OCI-LY7 (cell line): ENCODE data around the gene MREG.

ENCODE experiments used
- EZH2phosphoT487 ChIP-seq: fragments of 200-600 bp; sonication (generic); IDR thresholded peaks from 2 replicates; pipeline ENCODE4 v1.6.1; 2018; ENCODE audit warnings: low read depth, borderline replicate concordance, mild to moderate bottlenecking, mixed run types, antibody characterized with exemption, low read length, moderate library complexity, mixed read lengths
- TF ChIP-seq, protein P1 (sequence below): fragments of 200-600 bp; sonication (generic); conservative IDR thresholded peaks from 2 replicates; pipeline ENCODE4 v1.5.1; 2014; ENCODE audit warnings: mild to moderate bottlenecking, antibody characterized with exemption, low read length, moderate library complexity, mixed read lengths

DNA sequence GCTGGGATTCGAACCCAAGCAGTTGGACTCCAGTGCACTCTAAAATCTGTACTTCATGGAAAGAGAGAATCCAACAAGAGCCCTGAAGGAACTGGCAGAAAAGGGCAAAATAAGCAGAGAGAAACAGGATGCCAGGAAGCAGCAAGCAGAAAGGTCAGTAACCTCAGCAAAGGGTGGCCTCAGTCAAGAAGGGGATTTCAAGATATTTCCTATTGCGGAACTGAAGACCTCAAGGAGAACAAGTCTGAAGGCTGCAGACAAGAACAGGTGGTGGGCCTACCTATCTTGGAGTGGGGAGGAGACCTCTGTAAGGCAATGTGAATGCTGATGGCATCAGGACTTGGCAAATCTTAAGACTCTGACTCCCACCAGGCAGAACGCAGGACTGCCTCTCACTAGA lies 20.1 kb upstream of the MREG start:
- TF ChIP-seq, protein P1, sequence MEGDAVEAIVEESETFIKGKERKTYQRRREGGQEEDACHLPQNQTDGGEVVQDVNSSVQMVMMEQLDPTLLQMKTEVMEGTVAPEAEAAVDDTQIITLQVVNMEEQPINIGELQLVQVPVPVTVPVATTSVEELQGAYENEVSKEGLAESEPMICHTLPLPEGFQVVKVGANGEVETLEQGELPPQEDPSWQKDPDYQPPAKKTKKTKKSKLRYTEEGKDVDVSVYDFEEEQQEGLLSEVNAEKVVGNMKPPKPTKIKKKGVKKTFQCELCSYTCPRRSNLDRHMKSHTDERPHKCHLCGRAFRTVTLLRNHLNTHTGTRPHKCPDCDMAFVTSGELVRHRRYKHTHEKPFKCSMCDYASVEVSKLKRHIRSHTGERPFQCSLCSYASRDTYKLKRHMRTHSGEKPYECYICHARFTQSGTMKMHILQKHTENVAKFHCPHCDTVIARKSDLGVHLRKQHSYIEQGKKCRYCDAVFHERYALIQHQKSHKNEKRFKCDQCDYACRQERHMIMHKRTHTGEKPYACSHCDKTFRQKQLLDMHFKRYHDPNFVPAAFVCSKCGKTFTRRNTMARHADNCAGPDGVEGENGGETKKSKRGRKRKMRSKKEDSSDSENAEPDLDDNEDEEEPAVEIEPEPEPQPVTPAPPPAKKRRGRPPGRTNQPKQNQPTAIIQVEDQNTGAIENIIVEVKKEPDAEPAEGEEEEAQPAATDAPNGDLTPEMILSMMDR = no peak
- TF ChIP-seq EZH2phosphoT487 = no peak
